ENCODE results near the gene MISP3.
"Not testable (repeated sequence)": the region's sequence is repeated elsewhere in the genome, so short reads cannot be mapped to it uniquely, and the experiment has no call there.

The MISP3 gene

DNA sequence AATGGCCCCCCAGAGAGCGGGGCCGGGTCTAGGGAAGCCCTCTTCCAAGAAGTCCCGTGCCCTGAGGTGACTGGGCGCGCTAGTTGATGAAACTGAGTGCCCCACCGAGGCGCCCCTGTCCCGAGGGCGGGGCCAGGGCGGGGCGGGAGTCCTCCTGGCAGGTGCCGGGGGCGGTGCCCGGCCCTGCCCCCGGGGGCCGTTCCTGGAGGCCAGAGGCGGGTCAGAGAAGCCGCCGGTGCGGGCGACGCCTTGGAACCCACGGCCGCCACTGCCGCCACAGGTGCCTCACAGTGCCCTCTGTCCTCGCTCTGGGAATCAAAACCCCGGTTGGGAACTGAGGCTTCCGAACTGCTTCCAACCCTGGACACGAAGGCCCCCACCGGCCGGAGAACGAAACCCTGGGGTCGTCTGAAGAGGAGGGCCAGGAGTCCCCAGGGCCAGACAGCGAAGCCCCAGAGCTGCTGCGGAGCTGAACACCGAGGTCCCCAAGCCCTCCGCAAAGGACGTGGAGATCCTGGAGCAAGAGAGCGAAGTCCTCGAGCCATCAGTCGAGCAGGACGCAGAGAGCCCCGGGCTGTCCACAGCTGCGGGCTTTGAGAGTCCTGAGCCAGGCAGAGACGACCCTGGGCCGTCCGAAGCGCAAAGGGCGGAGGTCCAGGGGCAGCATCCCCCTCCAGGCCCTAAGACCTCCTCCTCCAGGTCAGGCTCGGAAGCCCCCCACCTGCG, at the start of gene MISP3:
TSS of gene MISP3 (plus strand) at position 252 of the 726 bp plus-strand sequence. CDS start 524 bp downstream, outside the sequence.
- peak in 1 of 2 experiments; percentile 52 for DNase-seq

DNA sequence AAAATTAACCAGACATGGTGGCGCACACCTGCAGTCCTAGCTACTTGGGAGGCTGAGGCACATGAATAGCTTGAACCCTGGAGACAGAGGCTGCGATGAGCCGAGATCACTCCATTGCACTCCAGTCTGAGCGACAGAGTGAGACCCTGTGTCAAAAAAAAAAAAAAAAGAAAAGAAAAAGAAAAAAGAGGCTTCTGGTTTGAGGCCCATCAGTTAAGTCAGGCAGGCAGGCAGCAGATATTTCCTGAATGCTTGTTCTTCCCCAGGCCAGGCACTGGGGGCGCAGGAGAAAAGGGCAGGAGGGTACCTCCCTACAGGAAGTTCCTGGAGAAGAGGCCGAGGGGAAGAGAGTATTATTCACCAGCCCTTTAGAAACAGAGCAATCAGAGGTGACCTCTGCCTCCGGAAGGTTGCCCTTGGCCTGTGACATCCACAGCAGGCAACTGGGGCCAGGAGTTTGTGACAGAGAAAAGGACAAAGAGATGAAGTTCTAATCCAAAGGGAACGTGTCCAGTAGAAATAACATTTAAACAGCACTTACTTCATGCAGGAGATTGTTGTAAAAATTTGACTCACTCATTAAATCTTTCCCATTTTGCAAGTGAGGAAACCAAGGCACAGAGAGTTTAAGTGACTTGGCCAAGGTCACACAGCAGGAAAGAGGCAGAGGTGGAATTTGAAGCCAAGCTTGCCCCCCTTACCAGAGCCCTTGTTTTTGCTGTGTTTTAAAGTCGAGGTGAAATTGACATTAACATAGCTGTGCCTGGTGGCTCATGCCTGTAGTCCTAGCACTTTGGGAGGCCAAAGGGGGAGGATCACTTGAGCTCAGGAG, 49.0 kb upstream of the MISP3 start:
- DNase-seq: peak; percentile 42

DNA sequence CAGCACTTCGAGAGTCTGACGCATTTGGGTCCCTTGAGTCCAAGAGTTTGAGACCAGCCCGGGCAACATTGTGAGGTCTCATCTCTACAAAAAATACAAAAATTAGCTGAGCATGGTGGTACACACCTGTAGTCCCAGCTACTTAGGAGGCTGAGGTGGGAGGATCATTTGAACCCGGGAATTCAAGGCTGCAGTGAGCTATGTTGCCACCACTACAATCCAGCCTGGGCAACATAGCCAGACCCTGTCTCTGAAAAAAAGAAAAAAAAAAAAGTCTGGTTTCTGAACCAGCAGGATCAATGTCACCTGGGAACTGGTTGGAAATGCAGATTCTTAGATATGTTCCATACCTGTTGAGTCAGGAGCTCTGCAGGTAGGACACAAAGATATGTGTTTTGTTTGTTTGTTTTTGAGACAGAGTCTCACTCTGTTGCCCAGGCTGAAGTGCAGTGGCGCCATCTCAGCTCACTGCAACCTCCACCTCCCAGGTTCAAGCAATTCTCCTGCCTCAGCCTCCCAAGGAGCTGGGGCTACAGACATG, 45.9 kb upstream of the MISP3 start:
- DNase-seq: not testable (repeated sequence)

DNA sequence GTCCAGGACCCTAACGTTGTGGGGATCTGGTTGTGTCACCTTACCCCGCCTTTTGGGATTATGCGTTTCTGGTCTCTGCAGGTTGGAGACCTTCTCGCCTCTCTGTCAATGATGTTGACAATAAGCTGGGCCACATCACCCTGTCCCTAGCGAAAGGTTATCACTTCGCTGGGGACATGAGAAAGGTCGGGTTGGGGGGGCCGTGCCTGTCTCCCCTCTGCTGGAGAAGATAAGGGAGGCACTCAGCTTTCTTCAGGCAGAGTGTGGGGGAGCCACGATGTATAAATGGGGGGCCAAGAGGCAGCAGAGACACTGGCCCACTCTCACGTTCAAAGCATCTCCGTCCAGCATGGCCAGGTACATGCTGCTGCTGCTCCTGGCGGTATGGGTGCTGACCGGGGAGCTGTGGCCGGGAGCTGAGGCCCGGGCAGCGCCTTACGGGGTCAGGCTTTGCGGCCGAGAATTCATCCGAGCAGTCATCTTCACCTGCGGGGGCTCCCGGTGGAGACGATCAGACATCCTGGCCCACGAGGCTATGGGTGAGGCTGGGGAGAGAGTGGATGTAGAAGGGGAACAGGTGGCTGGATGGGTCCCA, 44.6 kb upstream of the MISP3 start, which contains the start of gene RLN3:
TSS of gene RLN3 (plus strand) at position 293 of the 595 bp plus-strand sequence. CDS start at position 350, 57 bp downstream.
- DNase-seq: no peak

DNA sequence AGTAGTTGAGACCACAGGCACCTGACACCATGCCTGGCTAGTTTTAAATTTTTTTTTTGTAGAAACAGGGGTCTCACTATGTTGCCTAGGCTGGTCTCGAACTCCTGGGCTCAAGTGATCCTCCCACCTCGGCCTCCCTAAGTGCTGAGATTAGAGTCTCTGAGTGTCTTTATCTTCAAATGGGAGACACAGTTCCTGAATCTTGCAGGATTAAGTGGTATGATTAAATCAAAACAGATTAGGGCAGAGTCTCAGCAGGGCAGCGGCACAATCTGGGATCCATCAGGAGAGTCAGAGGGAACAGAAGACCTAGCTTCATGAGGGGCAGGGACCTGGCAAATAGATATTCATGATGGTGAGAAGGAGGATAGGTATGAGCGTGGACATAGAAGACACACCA, 43.7 kb upstream of the MISP3 start:
- DNase-seq: peak in 1 of 2 experiments; percentile 23

DNA sequence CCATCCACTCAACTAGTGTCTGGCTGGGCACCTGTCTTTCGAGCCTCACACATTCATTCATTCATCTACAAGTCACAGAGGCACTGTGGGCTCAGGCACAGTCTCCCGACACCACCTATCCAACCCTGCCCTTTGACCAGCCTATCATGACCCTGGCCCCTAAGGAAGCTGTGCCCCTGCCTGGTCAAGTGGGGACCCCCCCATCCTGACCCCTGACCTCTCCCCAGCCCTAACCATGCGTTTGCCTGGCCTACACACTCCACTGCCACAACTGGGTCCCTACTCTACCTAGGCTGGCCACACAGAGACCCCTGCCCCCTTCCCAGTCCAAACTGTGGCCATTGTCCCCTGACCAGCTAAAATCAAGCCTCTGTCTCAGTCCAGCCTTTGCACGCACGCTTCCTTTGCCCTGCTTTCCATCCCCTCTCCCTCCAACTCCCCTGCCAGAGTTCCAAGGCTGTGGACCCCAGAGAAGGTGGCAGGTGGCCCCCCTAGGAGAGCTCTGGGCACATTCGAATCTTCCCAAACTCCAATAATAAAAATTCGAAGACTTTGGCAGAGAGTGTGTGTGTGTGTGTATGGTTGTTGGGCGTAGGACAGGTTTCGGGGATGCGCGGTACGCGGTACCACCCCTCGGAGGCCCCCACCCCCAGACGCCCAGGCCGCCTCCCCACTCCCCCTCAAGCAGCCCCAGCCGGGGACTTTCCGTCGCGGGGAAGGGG, 41.4 kb upstream of the MISP3 start:
- no peak for DNase-seq

GRCh38 chr19:14031719-14032480, 40.7 kb upstream of the MISP3 start, which contains the start of gene IL27RA:
Gene IL27RA, plus strand, starts transcription at chr19:14031762. Its CDS starts 111 bp downstream, at chr19:14031873.
- DNase-seq: peak; percentile 62 to 73

DNA sequence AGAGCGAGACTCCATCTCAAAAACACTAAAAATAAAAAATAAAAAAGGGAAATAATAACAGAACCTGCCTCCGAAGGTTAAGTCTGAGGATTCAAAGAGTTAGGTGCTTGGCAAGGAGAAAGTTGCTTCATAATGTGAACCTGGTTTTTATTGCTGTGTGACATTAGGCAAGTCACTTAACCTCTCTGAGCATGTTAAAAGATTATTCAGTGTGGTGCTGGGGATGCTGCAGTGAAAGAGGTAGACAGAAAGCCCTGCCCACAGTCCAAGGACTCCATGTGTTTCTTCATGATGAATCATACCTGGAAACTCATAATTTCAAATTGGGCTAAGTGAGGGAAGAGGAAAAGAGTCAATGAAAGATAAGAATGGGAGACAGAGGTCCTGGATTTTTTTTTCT, 38.6 kb upstream of the MISP3 start:
- no peak for DNase-seq

GRCh38 chr19:14035159-14035558, 37.4 kb upstream of the MISP3 start:
- not testable (repeated sequence) for DNase-seq

- DNase-seq: no peak
These were observed 36.9 kb upstream of the MISP3 start for GRCh38 chr19:14035706-14036105.

DNA sequence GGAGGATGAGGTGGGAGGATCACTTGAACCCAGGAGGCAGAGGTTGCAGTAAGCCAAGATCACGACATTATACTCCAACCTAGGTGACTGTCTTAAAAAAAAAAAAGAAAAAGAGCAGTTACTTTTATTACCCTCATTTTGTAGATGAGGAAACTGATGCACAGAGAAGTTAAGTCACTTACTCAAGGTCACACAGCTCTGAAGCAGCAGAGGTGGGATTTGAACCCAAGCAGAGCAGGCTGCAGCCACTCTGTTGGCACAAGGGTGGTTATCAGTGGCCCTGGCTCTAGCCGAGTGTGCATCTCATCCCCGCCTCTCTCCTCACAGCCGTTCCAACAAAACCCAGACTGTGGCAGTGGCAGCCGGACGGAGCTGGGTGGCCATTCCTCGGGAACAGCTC, 33.4 kb upstream of the MISP3 start:
- no peak for DNase-seq

DNA sequence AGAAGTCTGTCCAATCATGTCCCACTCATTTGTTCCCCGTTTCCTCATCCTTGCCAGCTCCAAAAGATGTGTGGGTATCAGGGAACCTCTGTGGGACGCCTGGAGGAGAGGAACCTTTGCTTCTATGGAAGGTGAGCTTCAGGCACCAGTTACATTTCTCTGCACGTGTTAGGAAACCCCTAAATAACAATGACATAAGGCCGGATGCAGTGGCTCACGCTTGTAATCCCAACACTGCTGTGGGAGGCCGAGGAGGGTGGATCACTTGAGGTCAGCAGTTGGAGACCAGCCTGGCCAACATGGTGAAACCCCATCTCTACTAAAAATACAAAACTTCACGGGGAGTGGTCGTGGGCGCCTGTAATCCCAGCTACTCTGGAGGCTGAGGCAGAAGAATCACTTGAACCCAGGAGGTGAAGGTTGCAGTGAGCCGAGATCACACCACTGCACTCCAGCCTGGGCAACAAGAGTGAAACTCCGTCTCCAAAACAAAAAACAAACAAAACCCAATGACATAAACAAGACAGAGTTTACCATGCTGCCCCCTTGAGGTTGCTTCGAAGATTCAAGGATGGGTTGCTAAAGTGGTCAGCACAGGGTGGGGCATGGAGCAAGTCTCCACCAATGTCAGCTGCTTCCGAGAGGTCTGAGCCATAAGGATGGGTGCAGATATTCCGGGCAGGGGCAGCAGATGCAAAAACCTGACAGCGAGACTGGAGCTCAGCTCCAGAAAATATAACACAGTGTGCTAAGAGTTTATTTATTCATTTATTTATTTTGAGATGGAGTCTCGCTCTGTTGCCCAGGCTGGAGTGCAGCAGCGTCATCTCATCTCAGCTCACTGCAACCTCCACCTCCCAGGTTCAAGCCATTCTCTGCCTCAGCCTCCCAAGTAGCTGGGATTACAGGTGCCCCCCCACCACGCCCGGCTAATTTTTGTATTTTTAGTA, 29.7 kb upstream of the MISP3 start:
- peak; percentile 22 to 43 for DNase-seq

- DNase-seq: not testable (repeated sequence)
These were observed 24.7 kb upstream of the MISP3 start for GRCh38 chr19:14047866-14048265.

GRCh38 chr19:14048443-14049153, 24.0 kb upstream of the MISP3 start:
- peak in 1 of 2 experiments; percentile 41 for DNase-seq

DNA sequence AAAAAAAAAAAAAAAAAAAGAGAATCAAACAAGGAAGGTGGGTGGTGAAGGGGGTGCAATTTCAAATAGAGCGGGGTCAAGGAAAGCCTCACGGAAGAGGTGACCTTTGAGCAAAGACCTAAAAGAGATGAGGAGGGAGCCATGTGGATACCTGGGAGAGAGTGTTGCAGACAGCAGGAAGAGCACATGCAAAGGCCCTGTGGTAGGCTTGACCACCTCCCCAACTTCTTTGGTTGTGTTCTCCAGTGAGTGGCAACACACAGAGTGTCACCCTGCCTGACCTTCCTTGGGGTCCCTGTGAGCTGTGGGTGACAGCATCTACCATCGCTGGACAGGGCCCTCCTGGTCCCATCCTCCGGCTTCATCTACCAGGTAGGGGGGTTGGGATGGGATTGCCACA, 22.1 kb upstream of the MISP3 start:
- DNase-seq: no peak

DNA sequence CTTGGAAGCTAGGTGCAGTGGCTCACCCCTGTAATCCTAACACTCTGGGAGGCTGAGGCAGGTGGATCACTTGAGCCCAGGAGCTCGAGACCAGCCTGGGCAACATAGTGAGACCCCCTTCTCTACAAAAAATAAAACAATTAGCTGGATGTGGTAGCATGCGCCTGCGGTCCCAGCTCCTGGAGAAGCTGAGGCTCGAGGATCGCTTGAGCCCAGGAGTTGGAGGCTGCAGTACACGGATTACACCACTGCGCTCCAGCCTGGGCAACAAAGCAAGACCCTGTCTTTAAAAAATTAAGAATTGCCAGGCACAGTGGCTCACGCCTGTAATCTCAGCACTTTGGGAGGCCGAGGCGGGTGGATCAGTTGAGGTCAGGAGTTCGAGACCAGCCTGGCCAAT, 21.6 kb upstream of the MISP3 start:
- not testable (repeated sequence) for DNase-seq

- no peak for DNase-seq
These were observed 20.6 kb upstream of the MISP3 start for GRCh38 chr19:14051980-14052379.

DNA sequence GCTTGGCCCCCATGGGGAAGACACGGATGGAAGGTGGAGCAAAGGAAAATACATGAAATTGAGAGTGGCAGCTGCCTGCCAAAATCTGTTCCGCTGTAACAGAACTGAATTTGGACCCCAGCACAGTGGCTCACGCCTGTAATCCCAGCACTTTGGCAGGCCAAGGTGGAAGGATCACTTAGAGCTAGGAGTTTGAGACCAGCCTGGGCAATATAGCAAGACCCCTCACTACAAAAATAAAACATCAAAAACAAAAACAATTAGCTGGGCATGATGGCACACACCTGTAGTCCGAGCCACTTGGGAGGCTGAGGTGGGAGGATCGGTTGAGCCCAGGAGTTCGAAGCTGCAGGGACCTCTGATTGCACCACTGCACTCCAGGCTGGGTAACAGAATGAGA, 20.1 kb upstream of the MISP3 start:
- DNase-seq: no peak

GRCh38 chr19:14053032-14053431, 19.6 kb upstream of the MISP3 start:
- DNase-seq: no peak

DNA sequence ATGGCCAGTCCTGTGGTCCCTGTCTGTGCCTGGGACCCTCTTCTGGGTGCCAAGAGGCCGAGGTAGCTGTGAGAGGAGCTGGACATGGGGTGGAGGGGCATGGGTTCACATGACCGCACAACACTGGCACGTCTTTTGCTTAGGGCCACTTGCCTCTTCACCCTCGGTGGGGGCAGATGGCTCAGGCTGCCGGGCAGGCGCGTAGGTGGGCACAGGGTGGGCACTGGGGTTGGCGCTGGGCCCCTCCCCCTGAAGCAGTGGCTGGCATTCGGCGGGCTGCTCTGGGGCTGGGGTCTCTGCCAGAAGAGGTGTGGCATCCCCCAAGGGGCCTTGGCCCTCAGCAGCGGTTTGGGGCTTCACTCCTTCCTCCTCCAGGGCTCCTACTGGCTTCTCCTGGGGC, 19.1 kb upstream of the MISP3 start:
- no peak for DNase-seq

All from NCI-H524 (cell line).